ENCODE measurements around the gene CFH. TPM values are rescaled to one million over a fixed set of nuclear protein-coding genes. Genes with fewer than 3 reads are reported as not detected.
"Not testable (repeated sequence)": the region's sequence is repeated elsewhere in the genome, so short reads cannot be mapped to it uniquely, and the experiment has no call there.

The CFH gene
- total RNA-seq, 2 experiments from 2014 or later, result 1.4 to 1.7 TPM

DNA sequence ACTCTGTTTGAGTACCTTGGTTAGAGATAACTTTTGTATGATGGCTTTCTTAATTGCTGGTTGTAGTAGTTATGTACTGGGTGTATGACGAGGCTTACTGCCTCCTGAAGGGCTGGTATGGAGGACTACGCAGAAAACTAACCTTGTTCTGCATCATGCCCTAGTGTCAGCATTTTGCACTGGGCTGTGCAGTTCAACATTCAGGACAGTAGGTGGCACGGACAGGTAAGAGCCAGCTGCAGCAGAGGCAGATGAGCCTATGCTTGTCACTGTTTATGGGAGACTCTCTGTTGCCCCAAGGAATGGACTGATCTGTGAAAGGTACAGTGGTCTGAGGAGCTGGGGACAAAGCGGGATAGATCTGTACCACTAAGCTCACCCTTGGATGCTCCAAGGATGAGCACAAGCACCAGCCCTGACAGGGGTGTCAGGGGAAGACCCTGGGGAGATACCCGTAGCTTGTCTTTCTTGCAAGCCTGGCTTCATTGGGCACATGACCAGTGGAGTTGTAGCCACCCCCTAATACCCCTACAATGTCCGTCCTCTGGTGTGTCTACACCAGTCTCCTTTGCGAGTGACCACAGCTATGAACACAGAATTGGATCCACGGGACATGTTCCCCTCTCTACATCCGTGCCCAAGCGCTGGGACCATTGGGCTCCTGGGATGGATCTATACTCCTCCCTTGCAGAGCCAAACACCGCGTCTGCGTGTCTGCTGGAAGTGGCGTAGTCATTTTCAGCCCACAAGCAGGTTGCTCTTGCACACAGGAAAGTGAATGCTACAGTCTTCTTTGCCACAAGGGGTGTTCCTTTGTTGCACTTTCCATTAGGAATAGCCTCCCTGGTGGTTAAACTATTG, 71.7 kb downstream of the CFH start:
- ChIA-PET POLR2A (no interaction called here), CTCF (no interaction called here)
- Mint-ChIP-seq H3K27me3 (ENCODE audit: low read depth) (no peaks in the 10 kb centered on the region), H3K9me3 (ENCODE audit: insufficient read depth) (no peaks in the 10 kb centered on the region), H3K27ac (no peak overlapping the region), H3K4me3 (no peak overlapping the region), H3K36me3 (ENCODE audit: low read depth) (no peaks in the 10 kb centered on the region), H3K4me1 (ENCODE audit: low read depth) (no peaks in the 10 kb centered on the region)
- ATAC-seq (peak; percentile 65), DNase-seq (peak; percentile 56)

GRCh38 chr1:196732526-196732925, 80.7 kb downstream of the CFH start:
- H3K4me3 Mint-ChIP-seq, result no peak overlapping the region
- H3K27ac Mint-ChIP-seq, result no peak overlapping the region
- H3K4me1 Mint-ChIP-seq (ENCODE audit: low read depth), result no peaks in the 10 kb centered on the region
- no peak for DNase-seq
- POLR2A ChIA-PET, result no interaction called here
- H3K9me3 Mint-ChIP-seq (ENCODE audit: insufficient read depth), result no peaks in the 10 kb centered on the region
- CTCF ChIA-PET, result no interaction called here
- H3K36me3 Mint-ChIP-seq (ENCODE audit: low read depth), result no peaks in the 10 kb centered on the region
- no peaks in the 10 kb centered on the region for H3K27me3 Mint-ChIP-seq (ENCODE audit: low read depth)
- no peak for ATAC-seq

DNA sequence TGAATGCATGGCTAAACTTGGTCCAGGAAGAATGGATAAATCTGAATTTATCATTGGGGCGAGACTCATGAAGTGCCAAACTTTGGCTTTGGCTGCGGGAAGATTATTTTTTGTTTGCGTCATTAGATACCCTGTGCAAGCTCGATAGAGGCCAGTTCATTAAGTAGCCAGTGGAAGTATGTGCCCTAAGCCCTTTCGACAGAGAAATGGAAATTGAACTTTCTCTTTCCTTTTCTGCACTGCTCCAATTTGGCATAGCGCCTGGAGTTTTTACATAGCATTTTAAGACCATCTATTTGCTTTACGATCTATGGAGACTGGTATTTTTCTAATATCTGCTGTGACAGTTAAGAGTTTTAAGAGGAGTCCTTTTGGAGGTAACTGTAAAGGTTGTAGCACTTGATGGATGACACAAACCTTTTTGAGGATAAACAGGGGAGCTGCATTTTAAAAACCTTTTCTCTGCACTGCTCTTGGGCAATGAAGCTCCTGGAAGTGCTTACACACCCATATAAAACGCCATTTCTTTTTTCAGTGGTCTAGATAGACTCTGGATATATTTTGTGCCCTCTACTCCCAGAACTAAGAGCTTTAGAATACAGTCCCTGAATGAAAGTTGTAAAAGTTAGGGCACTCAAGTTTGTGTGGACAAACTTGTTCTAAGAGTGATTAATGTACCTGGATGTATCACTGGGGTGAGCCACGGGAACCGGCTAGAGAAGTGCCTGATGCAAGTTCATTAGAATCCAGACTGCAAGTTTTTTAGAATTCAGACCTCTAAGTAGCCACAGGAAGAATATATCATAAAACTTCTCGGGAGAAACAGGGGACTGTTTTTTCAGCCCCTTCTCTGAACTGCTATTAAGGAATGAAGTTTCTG, 81.5 kb downstream of the CFH start:
- DNase-seq (no peak), ATAC-seq (no peak)
- no peaks in the 10 kb centered on the region for H3K9me3 Mint-ChIP-seq (ENCODE audit: insufficient read depth)
- ChIA-PET CTCF (no interaction called here), POLR2A (no interaction called here)
- no peak overlapping the region for H3K4me3 Mint-ChIP-seq
- no peak overlapping the region for H3K27ac Mint-ChIP-seq
- no peaks in the 10 kb centered on the region for H3K4me1 Mint-ChIP-seq (ENCODE audit: low read depth)
- no peaks in the 10 kb centered on the region for H3K36me3 Mint-ChIP-seq (ENCODE audit: low read depth)
- H3K27me3 Mint-ChIP-seq (ENCODE audit: low read depth), result no peaks in the 10 kb centered on the region

- H3K4me3 Mint-ChIP-seq, result no peak overlapping the region
- H3K27me3 Mint-ChIP-seq (ENCODE audit: low read depth), result no peaks in the 10 kb centered on the region
- H3K4me1 Mint-ChIP-seq (ENCODE audit: low read depth), result no peaks in the 10 kb centered on the region
- ChIA-PET CTCF (no interaction called here), POLR2A (no interaction called here)
- ATAC-seq (no peak), DNase-seq (no peak)
- peaks cover 4% of the 10 kb centered on the region for H3K9me3 Mint-ChIP-seq (ENCODE audit: insufficient read depth)
- no peaks in the 10 kb centered on the region for H3K36me3 Mint-ChIP-seq (ENCODE audit: low read depth)
- H3K27ac Mint-ChIP-seq, result no peak overlapping the region
Measured at GRCh38 chr1:196734006-196734405, 82.2 kb downstream of the CFH start.

GRCh38 chr1:196734460-196734859, 82.6 kb downstream of the CFH start:
- peaks cover 9% of the 10 kb centered on the region for H3K9me3 Mint-ChIP-seq (ENCODE audit: insufficient read depth)
- H3K4me1 Mint-ChIP-seq (ENCODE audit: low read depth), result no peaks in the 10 kb centered on the region
- H3K27me3 Mint-ChIP-seq (ENCODE audit: low read depth), result no peaks in the 10 kb centered on the region
- no peaks in the 10 kb centered on the region for H3K36me3 Mint-ChIP-seq (ENCODE audit: low read depth)
- no peak overlapping the region for H3K4me3 Mint-ChIP-seq
- no peak overlapping the region for H3K27ac Mint-ChIP-seq
- ChIA-PET POLR2A (no interaction called here), CTCF (no interaction called here)
- no peak for DNase-seq
- no peak for ATAC-seq

GRCh38 chr1:196738730-196739129, 86.9 kb downstream of the CFH start:
- no peak overlapping the region for H3K4me3 Mint-ChIP-seq
- no peaks in the 10 kb centered on the region for H3K36me3 Mint-ChIP-seq (ENCODE audit: low read depth)
- ChIA-PET POLR2A (no interaction called here), CTCF (no interaction called here)
- H3K9me3 Mint-ChIP-seq (ENCODE audit: insufficient read depth), result peaks cover 13% of the 10 kb centered on the region
- H3K27ac Mint-ChIP-seq, result no peak overlapping the region
- DNase-seq, result no peak
- no peaks in the 10 kb centered on the region for H3K27me3 Mint-ChIP-seq (ENCODE audit: low read depth)
- no peak for ATAC-seq
- no peaks in the 10 kb centered on the region for H3K4me1 Mint-ChIP-seq (ENCODE audit: low read depth)

DNA sequence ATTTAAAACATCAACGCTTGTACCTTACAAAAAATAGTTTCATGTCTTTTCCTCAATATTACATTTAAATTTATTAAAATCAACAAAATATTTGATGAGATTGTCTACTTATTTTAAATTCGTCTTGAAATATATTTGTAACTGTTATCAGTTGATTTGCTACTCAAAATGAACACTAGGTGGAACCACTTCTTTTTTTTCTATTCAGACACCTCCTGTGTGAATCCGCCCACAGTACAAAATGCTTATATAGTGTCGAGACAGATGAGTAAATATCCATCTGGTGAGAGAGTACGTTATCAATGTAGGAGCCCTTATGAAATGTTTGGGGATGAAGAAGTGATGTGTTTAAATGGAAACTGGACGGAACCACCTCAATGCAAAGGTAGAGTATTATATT, 91.4 kb downstream of the CFH start:
- H3K9me3 Mint-ChIP-seq (ENCODE audit: insufficient read depth), result peaks cover 13% of the 10 kb centered on the region
- POLR2A ChIA-PET; H3K36me3 Mint-ChIP-seq (ENCODE audit: low read depth); H3K27me3 Mint-ChIP-seq (ENCODE audit: low read depth); H3K4me1 Mint-ChIP-seq (ENCODE audit: low read depth); DNase-seq; H3K27ac Mint-ChIP-seq; ATAC-seq; H3K4me3 Mint-ChIP-seq; CTCF ChIA-PET: not testable (repeated sequence)

DNA sequence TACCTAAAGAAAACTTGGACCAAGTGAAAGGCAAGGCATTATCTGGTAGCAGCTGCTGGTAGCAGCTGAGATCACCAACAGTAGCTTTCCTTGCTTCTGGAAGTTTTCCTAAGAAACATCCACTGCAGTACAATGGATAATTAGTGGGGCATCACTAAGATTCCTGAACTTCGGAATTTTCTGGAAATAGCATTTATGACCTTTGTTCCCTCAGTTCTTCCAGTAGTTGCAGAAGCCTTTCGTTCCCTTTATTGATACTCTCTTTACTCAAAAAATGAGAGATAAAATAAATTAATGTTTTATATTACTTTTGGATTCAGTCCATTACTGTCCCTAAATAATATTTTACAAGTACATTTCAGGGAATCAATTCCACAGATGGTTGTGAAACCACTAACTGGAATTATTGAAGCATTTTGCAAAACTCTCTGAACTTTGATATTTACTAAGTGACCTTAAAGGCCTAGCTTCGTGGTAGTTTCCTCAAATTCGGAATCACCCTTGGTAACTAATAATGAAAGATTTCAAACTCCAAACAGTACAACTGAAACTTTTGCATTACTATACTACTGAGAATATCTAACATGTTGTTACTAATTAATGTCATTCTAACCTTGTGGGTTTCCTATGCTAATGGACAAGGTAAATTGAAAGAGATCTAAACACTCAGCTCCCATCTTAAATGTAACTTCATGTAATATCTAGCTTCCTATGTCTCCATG, 113.3 kb downstream of the CFH start:
- H3K27ac Mint-ChIP-seq; H3K4me1 Mint-ChIP-seq (ENCODE audit: low read depth); H3K36me3 Mint-ChIP-seq (ENCODE audit: low read depth); H3K27me3 Mint-ChIP-seq (ENCODE audit: low read depth); POLR2A ChIA-PET; H3K4me3 Mint-ChIP-seq; ATAC-seq; H3K9me3 Mint-ChIP-seq (ENCODE audit: insufficient read depth); DNase-seq; CTCF ChIA-PET: not testable (repeated sequence)

- DNase-seq; H3K27me3 Mint-ChIP-seq (ENCODE audit: low read depth); CTCF ChIA-PET; ATAC-seq; H3K9me3 Mint-ChIP-seq (ENCODE audit: insufficient read depth); H3K36me3 Mint-ChIP-seq (ENCODE audit: low read depth); POLR2A ChIA-PET; H3K27ac Mint-ChIP-seq; H3K4me3 Mint-ChIP-seq; H3K4me1 Mint-ChIP-seq (ENCODE audit: low read depth): not testable (repeated sequence)
Measured at GRCh38 chr1:196769823-196770222, 118.0 kb downstream of the CFH start.

DNA sequence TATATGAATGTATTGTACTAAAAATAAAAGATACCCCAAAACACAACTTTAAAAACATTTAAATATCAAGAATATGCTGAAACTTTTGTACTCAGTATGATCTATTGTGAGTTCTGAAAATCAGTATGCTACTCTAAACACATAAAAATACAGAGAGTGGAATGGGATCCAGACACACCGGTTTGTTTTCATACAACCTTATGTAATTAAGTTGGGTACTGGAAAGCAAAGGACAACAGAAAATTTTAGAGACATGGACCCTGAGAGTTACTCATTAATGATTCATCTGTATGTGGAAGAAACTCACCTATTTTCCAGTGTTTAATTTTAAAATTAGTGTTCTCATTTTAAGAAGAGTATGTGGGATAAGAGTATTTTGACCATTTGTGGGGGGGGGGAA, 121.9 kb downstream of the CFH start:
- no peak for DNase-seq
- Mint-ChIP-seq H3K9me3 (ENCODE audit: insufficient read depth) (no peaks in the 10 kb centered on the region), H3K27me3 (ENCODE audit: low read depth) (no peaks in the 10 kb centered on the region), H3K27ac (no peak overlapping the region), H3K4me3 (no peak overlapping the region), H3K4me1 (ENCODE audit: low read depth) (no peaks in the 10 kb centered on the region), H3K36me3 (ENCODE audit: low read depth) (no peaks in the 10 kb centered on the region)
- no peak for ATAC-seq
- CTCF ChIA-PET, result no interaction called here
- POLR2A ChIA-PET, result no interaction called here

GRCh38 chr1:196774175-196774574, 122.3 kb downstream of the CFH start:
- ChIA-PET CTCF (no interaction called here), POLR2A (no interaction called here)
- no peaks in the 10 kb centered on the region for H3K27me3 Mint-ChIP-seq (ENCODE audit: low read depth)
- DNase-seq (no peak), ATAC-seq (no peak)
- H3K4me1 Mint-ChIP-seq (ENCODE audit: low read depth), result no peaks in the 10 kb centered on the region
- H3K36me3 Mint-ChIP-seq (ENCODE audit: low read depth), result no peaks in the 10 kb centered on the region
- no peaks in the 10 kb centered on the region for H3K9me3 Mint-ChIP-seq (ENCODE audit: insufficient read depth)
- H3K4me3 Mint-ChIP-seq, result no peak overlapping the region
- no peak overlapping the region for H3K27ac Mint-ChIP-seq

DNA sequence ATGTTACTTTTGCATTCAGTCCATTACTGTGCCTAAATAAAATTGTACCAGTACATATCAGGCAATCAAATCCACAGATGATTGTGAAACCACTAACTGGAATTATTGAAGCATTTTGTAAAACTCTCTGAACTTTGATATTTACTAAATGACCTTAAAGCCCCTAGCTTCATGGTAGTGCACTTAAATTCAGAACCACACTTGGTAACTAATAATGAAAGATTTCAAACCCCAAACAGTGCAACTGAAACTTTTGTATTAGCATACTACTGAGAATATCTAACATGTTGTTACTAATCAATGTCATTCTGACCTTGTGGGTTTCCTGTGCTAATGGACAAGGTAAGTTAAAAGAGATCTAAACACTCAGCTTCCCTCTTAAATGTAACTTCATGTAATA, 122.8 kb downstream of the CFH start, which contains the start of gene CFHR3:
Gene CFHR3, plus strand, starts transcription at position 238 of the 400 bp plus-strand sequence. Its CDS starts 47 bp downstream, at position 285.
- Mint-ChIP-seq H3K4me1 (ENCODE audit: low read depth) (no peaks in the 10 kb centered on the region), H3K36me3 (ENCODE audit: low read depth) (no peaks in the 10 kb centered on the region), H3K27me3 (ENCODE audit: low read depth) (no peaks in the 10 kb centered on the region), H3K27ac (no peak within 1 kb of the TSS), H3K9me3 (ENCODE audit: insufficient read depth) (no peaks in the 10 kb centered on the region), H3K4me3 (no peak within 1 kb of the TSS)
- ChIA-PET CTCF (no interaction called here), POLR2A (no interaction called here)
- DNase-seq (no peak), ATAC-seq (no peak)

Measured in activated CD8-positive, alpha-beta T cell treated with anti-CD3 and anti-CD28 coated beads, Interleukin-2, amount 10 ng/mL, durations not matched to agents 7 days and 5 days (primary cell).